ENCODE results near the gene DEDD. TPM values are rescaled to one million over a fixed set of nuclear protein-coding genes. Genes with fewer than 3 reads are reported as not detected.
A peak's percentile ranks its signal among the peaks of the same experiment; 100 is the strongest.

DEDD gene
- total RNA-seq, 1 donor from 2014 or later, result 40.9 TPM

- Mint-ChIP-seq H3K9me3 (ENCODE audit: unreplicated experiment) (peaks cover 7% of the 10 kb centered on the region), H3K4me3 (ENCODE audit: unreplicated experiment) (peak overlapping the region; percentile 55), H3K4me1 (ENCODE audit: low read depth, unreplicated experiment) (peaks cover 42% of the 10 kb centered on the region), H3K36me3 (ENCODE audit: low read depth, unreplicated experiment) (no peaks in the 10 kb centered on the region), H3K27ac (ENCODE audit: unreplicated experiment) (peak overlapping the region; percentile 94), H3K27me3 (ENCODE audit: low read depth, unreplicated experiment) (no peaks in the 10 kb centered on the region)
- Histone ChIP-seq H3K79me2 (ENCODE audit: insufficient read depth, low read length) (no peaks in the 10 kb centered on the region), H3K36me3 (ENCODE audit: insufficient read depth, low read length) (no peaks in the 10 kb centered on the region), H3K27ac (ENCODE audit: low read depth, low read length) (no peak overlapping the region), H4K20me1 (ENCODE audit: insufficient read depth, low read length) (no peaks in the 10 kb centered on the region), H3K9ac (ENCODE audit: low read length) (no peak overlapping the region), H3K4me2 (ENCODE audit: low read length) (no peak overlapping the region), H3K9me3 (ENCODE audit: insufficient read depth, low read depth, low read length) (no peaks in the 10 kb centered on the region), H2AFZ (ENCODE audit: low read depth, low read length) (no peak overlapping the region), H3K4me1 (ENCODE audit: insufficient read depth, low read length) (peaks cover 24% of the 10 kb centered on the region), H3K4me3 (ENCODE audit: insufficient read depth, low read depth, low read length) (no peak overlapping the region), H3K27me3 (ENCODE audit: insufficient read depth, low read length) (no peaks in the 10 kb centered on the region)
- no peak for FAIRE-seq
- DNase-seq (ENCODE audit: low read depth), result no peak
- TF ChIP-seq CTCF (IDR thresholded peaks at IDR 0.05; ENCODE audit: insufficient read depth, low read depth, low read length) (no peak), EZH2 (IDR thresholded peaks at IDR 0.05; ENCODE audit: insufficient read depth, low read length) (no peak)
Measured at GRCh38 chr1:161079436-161080110, 52.9 kb downstream of the DEDD start.

- H3K4me1 ChIP-seq (ENCODE audit: insufficient read depth, low read length), result peaks cover 6% of the 10 kb centered on the region
- Mint-ChIP-seq H3K27ac (ENCODE audit: unreplicated experiment) (no peak overlapping the region), H3K27me3 (ENCODE audit: low read depth, unreplicated experiment) (no peaks in the 10 kb centered on the region), H3K36me3 (ENCODE audit: low read depth, unreplicated experiment) (peaks cover 7% of the 10 kb centered on the region), H3K4me3 (ENCODE audit: unreplicated experiment) (no peak overlapping the region), H3K9me3 (ENCODE audit: unreplicated experiment) (peaks cover 4% of the 10 kb centered on the region), H3K4me1 (ENCODE audit: low read depth, unreplicated experiment) (peaks cover 30% of the 10 kb centered on the region)
- DNase-seq (ENCODE audit: low read depth), result no peak
- no peak overlapping the region for H3K27ac ChIP-seq (ENCODE audit: low read depth, low read length)
- FAIRE-seq, result no peak
- no peaks in the 10 kb centered on the region for H3K27me3 ChIP-seq (ENCODE audit: insufficient read depth, low read length)
- no peak for TF ChIP-seq CTCF (IDR thresholded peaks at IDR 0.05; ENCODE audit: insufficient read depth, low read depth, low read length)
- no peak for TF ChIP-seq EZH2 (IDR thresholded peaks at IDR 0.05; ENCODE audit: insufficient read depth, low read length)
- no peak overlapping the region for H3K9ac ChIP-seq (ENCODE audit: low read length)
- no peak overlapping the region for H3K4me3 ChIP-seq (ENCODE audit: insufficient read depth, low read depth, low read length)
- no peaks in the 10 kb centered on the region for H4K20me1 ChIP-seq (ENCODE audit: insufficient read depth, low read length)
- H3K36me3 ChIP-seq (ENCODE audit: insufficient read depth, low read length), result no peaks in the 10 kb centered on the region
- H3K79me2 ChIP-seq (ENCODE audit: insufficient read depth, low read length), result no peaks in the 10 kb centered on the region
- H2AFZ ChIP-seq (ENCODE audit: low read depth, low read length), result peak overlapping the region; percentile 34
- H3K9me3 ChIP-seq (ENCODE audit: insufficient read depth, low read depth, low read length), result no peaks in the 10 kb centered on the region
- H3K4me2 ChIP-seq (ENCODE audit: low read length), result no peak overlapping the region
Measured at GRCh38 chr1:161077426-161077825, 55.0 kb downstream of the DEDD start.

- Histone ChIP-seq H3K27ac (ENCODE audit: low read depth, low read length) (no peak overlapping the region), H3K79me2 (ENCODE audit: insufficient read depth, low read length) (no peaks in the 10 kb centered on the region), H3K36me3 (ENCODE audit: insufficient read depth, low read length) (no peaks in the 10 kb centered on the region), H3K4me3 (ENCODE audit: insufficient read depth, low read depth, low read length) (no peak overlapping the region), H3K9ac (ENCODE audit: low read length) (no peak overlapping the region), H3K9me3 (ENCODE audit: insufficient read depth, low read depth, low read length) (no peaks in the 10 kb centered on the region), H3K4me1 (ENCODE audit: insufficient read depth, low read length) (peaks cover 6% of the 10 kb centered on the region), H3K4me2 (ENCODE audit: low read length) (no peak overlapping the region), H3K27me3 (ENCODE audit: insufficient read depth, low read length) (no peaks in the 10 kb centered on the region), H2AFZ (ENCODE audit: low read depth, low read length) (no peak overlapping the region), H4K20me1 (ENCODE audit: insufficient read depth, low read length) (no peaks in the 10 kb centered on the region)
- TF ChIP-seq EZH2 (IDR thresholded peaks at IDR 0.05; ENCODE audit: insufficient read depth, low read length) (no peak), CTCF (IDR thresholded peaks at IDR 0.05; ENCODE audit: insufficient read depth, low read depth, low read length) (no peak)
- H3K4me1 Mint-ChIP-seq (ENCODE audit: low read depth, unreplicated experiment), result peaks cover 31% of the 10 kb centered on the region
- no peaks in the 10 kb centered on the region for H3K27me3 Mint-ChIP-seq (ENCODE audit: low read depth, unreplicated experiment)
- peaks cover 4% of the 10 kb centered on the region for H3K9me3 Mint-ChIP-seq (ENCODE audit: unreplicated experiment)
- no peak for FAIRE-seq
- H3K4me3 Mint-ChIP-seq (ENCODE audit: unreplicated experiment), result no peak overlapping the region
- no peak for DNase-seq (ENCODE audit: low read depth)
- H3K36me3 Mint-ChIP-seq (ENCODE audit: low read depth, unreplicated experiment), result peaks cover 7% of the 10 kb centered on the region
- no peak overlapping the region for H3K27ac Mint-ChIP-seq (ENCODE audit: unreplicated experiment)
Measured at GRCh38 chr1:161076410-161076809, 56.1 kb downstream of the DEDD start.
